ENCODE results near the gene UBE4B.
"Not testable (repeated sequence)": the region's sequence is repeated elsewhere in the genome, so short reads cannot be mapped to it uniquely, and the experiment has no call there.

Gene UBE4B

GRCh38 chr1:10045480-10046355 is 13.0 kb downstream of the UBE4B start:
- DNase-seq: peak; percentile 52

- no peak for DNase-seq
These were observed 13.8 kb downstream of the UBE4B start for GRCh38 chr1:10046356-10047085.

DNA sequence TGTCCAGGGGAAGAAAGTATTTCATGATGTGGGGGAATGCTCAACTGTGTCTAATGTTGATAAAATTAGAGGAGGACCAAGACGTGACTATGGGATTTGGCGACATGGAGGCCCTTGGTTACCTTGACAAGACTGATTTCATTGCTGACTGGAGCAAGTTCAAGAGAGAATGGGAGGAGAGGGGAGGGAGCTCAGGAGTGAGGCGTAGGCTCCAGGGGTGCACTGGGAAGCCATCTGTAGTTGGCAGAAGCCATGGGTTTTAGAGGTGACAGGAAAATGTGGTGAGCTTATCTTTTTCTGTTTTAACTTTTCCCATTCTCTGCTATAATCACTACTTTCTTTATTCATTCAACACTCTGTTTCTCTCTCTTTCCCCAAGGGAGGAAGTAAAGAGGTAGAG is 15.8 kb downstream of the UBE4B start:
- DNase-seq: no peak

GRCh38 chr1:10050611-10051010 is 17.9 kb downstream of the UBE4B start:
- DNase-seq: no peak

DNA sequence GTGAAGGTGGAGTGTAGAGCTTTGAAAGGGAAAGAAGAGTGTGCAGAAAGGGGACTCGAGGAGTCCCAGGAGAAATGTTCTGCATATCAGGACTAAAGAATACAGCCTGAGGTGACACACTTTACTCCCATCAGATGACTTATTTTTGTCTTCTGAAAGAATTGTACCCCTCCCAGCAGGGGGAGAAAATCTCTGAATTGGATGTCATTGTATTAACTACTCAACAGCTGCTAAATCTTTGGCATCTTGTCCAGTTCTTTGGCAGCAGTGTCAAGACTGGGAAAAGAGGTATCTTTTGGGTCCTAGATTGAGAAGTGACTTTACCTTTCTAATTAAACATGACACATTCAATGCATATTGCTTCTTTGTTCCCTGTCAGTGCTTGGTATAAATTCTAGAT is 18.9 kb downstream of the UBE4B start:
- DNase-seq: no peak

DNA sequence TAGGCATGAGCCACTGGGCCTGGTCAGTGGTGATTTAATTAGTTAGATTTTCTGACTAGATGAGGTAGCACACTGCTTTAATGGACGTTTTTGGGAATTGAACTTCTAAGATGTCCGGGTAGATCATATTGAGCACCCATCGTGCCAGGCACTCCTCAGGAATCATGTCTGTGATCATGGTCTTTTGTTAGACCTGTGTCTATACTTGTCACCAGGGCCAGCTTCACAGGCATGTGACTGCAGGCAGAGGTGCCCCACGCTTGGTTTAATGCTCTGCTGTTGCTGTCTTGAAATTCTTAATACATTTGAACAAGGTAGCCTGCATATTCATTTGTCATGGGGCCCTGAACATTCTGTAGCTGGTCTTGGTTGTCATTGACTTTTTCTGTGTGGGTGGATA is 19.6 kb downstream of the UBE4B start:
- DNase-seq: no peak

DNA sequence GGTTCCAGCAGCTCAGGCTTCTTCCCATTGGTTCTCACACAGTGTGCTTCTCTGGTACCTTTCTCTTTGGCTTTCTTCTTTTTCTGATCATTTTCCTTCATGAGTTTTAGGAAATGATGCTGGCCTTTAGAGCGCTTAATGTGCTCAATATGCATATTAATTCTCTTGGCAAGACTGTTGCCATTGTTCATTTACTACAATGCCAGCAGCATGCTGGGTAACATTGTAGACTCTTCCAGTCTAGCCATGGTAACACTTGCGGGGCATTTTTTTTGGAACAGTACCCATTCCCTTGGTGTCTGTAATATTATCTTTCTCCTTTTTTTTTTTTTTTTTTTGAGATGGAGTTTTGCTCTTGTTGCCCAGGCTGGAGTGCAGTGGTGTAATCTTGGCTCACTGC is 21.7 kb downstream of the UBE4B start:
- no peak for DNase-seq

DNA sequence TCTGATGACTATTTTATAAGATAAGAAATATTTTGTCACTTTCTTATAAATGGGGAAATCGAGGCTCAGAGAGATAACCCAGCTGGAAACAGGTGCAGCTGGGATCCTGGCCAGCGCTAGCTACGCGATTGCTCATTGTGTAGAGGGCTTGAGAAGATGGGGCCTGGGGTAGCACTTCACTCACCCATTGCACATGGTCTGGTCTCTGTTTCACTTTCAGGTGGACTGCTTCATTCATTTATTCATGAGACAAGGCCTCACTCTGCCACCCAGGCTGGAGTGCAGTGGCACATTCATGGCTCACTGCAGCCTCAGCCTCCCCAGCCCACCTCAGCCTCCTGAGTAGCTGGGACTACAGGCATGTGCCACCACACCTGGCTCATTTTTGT is 23.8 kb downstream of the UBE4B start:
- DNase-seq: no peak

DNA sequence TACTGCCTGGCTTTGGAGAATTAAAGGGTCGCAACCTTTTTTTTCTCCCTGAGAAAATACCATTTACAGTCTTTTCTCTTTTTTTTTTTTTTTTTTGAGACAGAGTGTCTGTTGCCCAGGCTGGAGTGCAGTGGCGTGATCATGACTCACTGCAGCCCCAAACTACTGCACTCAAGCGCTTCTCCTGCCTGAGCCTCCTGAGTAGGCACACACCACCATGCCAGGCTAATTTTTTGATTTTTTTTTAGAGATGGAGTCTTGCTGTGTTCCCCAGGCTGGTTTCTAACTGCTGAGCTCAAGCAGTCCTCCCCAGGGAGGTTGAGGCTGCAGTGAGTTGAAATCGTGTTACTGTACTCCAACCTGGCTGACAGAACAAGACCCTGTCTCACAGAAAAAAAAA is 24.6 kb downstream of the UBE4B start:
- DNase-seq: peak; percentile 52

GRCh38 chr1:10057796-10058195 is 25.0 kb downstream of the UBE4B start:
- no peak for DNase-seq

GRCh38 chr1:10059342-10059718 is 26.6 kb downstream of the UBE4B start:
- no peak for DNase-seq

GRCh38 chr1:10060311-10061100 is 27.7 kb downstream of the UBE4B start:
- DNase-seq: no peak

DNA sequence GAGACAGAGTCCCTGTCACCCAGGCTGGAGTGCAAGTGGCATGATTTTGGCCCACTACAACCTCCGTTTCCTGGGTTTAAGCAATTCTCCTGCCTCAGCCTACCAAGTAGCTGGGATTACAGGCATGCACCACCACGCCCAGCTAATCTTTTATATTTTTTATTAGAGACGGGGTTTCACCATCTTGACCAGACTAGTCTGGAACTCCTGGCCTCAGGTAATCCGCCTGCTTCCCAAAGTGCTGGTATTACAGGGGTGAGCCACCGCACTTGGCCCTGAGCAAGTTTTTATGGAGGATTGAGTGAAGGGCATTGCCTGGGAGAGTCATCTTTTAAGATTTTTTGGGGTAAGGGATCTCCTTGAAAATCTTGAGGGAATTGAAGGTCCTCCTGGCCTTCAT is 28.5 kb downstream of the UBE4B start:
- DNase-seq: no peak

DNA sequence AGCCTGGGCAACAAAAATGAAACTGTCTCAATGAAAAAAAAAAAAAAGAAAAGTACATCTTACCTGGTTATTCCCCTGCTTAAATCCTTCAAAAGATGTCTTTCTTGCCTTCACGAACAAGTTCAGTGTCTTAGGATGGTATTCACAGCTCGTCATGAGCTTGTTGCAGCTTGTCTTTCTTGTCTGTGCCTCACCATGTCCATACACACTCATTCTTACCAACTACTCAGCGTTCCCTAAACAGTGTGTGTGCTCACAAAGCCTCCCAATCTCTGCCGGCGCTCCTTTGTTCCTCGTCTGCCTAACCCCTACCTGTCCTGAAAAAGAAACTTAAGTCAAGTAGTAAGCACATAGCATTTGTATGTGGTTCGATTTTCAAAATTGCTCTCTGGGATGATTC is 31.1 kb downstream of the UBE4B start:
- no peak for DNase-seq

GRCh38 chr1:10064416-10065343 is 31.9 kb downstream of the UBE4B start:
- DNase-seq: no peak

GRCh38 chr1:10065344-10065685 is 32.6 kb downstream of the UBE4B start:
- DNase-seq: no peak

DNA sequence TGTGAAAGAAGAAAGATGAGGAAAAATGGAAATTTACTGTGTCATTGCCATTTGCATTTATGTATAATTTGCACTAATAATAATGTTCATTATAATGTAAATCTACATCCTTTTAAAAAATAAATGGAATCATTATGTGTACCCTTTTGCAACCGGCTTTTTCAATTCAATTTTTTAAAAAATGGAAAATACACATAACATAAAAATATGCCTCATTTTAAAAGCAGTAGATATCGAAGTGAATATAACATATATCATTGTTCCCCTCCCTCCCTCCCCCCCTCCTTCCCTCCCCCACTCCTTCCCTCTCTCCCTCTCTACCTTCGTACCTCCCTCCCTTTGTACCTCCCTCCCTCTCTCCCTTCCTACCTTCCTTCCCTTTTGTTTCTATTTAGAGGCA is 33.0 kb downstream of the UBE4B start:
- DNase-seq: no peak

DNA sequence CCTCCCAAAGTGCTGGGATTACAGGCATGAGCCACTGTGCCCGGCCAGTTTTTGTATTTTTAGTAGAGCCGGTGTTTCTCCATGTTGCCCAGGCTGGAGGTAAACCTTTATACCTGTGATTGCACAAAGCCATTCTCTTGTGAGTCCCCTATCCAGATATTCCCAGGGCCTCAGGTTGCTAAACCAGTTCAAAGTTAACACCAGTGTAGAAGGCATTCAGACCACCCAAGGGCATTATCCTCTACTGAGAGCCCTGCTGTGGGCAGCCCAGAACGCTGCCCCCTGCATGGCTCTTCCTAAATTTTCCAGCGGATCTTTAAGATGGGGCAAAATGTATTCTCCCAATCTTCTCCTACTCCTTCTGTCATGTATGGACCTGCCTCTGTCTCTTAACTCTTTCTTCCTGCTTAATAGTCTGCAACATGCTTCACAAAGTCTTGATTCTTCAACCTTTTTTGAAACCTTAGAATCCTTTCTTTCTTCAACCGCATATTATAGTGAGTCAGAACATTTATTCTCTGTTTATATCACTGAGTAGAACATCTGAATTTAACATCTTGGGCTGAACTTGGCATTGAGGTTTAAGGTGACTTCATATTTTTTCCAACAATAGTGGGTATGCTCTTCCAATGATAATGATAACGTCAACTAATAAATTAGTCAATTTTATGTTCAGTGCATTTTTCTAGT is 36.0 kb downstream of the UBE4B start:
- no peak for DNase-seq

- DNase-seq: peak; percentile 58
These were observed 37.4 kb downstream of the UBE4B start for GRCh38 chr1:10070206-10070605.

GRCh38 chr1:10071640-10072039 is 38.9 kb downstream of the UBE4B start:
- no peak for DNase-seq

DNA sequence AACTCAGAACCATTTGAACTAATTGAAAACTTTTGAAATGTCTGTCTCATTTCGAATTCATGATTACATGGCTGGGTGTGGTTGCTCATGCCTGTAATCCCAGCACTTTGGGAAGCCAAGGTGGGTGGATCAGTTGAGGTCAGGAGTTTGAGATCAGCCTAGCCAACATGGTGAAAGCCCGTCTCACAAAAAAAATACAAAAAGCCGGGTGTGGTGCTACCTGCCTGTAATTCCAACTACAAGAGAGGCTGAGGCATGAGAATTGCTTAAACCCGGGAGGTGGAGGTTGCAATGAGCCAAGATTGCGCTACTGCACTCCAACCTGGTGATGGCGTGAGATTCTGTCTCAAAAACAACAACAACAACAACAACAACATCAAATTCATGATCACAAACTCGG is 40.6 kb downstream of the UBE4B start:
- not testable (repeated sequence) for DNase-seq
